GM19240 (cell line): Measurements from ENCODE around the gene SULT6B1.

ENCODE experiments used
- DNase-seq: peaks from one replicate; pipeline ENCODE4 v3.0.0; 2011; ENCODE audit warnings: low spot score; ENCODE audit not compliant: insufficient read length

SULT6B1 gene

DNA sequence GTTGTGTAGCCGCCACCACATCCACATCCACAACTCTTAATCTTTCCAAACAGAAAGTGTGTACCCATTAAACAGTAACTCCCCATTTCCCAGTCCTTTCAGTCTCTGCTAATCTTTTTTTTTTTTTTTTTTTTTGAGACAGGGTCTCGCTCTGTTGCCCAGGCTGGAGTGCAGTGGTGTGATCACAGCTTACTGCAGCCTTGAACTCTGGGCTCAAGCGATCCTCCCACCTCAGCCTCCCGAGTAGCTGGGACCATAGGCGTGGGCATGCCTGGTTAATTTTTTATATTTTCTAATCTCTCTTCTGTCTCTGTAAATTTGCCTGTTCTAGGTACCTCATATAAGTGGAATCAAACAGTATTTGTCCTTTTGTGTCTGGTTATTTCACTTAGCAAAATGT lies 35.2 kb downstream of the SULT6B1 start:
- DNase-seq, result no peak

DNA sequence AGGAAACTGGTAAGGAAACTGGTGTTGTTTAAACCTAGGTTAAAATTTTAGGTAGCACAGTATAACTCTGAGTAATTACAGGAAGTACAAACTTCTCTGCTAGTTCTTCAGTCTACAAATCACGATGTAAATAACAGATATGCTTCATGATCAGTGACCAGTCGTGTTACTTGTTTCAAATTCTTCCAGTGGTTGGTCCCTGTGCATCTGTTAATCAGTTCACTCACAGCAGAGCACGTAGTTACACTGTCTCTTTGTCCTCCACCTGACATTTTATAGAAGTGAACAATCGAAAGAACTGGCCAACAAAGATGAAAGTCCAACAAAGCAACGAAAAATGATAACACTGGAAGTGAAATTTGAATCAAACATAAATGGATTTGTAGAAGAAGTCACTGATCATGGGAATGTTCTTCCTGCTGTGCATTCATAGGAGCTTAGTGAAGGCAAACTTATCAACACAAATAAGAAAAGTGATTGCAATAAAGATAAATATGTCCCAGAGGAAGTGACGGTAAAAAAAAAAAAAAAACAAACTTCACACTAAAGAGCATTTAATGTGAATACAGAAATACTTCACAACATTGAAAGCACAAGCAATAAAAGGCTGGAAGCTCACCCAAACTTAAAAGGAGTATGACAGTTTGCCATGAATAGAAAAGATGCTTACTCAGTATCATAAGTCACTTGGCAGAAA lies 38.7 kb downstream of the SULT6B1 start:
- no peak for DNase-seq

DNA sequence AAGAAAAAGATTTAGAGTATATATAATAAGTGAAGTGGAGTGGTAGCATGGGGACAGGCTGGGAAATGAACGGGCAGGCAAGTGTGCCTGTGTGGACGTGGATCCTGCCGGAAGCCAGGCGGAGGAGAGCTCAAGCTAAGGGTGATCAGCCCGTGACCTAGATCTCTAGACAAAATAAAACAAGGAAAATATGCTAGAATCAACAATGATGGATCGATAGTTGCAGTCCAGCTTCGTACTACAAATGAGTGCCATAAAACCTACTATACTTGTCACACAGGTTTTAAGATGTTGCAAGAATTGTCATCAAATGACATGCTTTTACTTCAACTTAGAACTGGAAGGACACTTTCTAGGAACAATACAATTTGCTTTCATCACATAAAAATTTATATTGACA lies 40.1 kb downstream of the SULT6B1 start:
- no peak for DNase-seq

DNA sequence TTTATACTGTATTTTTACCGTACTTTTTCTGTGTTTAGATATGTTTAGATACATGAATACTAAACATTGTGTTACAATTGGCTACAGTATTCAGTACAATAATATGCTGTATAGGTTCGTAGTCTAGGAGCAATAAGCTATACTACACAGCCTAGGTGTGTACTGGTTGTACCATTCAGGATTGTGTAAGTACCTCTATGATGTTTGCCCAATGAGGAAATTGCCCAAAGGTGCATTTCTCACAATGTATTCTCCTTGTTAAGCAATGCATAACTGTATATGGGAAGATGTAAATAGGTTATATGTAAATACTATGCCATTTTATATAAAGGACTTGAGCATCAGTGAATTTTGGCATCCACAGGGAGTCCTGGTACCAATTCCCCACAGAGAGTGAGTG lies 42.4 kb downstream of the SULT6B1 start:
- DNase-seq, result no peak

DNA sequence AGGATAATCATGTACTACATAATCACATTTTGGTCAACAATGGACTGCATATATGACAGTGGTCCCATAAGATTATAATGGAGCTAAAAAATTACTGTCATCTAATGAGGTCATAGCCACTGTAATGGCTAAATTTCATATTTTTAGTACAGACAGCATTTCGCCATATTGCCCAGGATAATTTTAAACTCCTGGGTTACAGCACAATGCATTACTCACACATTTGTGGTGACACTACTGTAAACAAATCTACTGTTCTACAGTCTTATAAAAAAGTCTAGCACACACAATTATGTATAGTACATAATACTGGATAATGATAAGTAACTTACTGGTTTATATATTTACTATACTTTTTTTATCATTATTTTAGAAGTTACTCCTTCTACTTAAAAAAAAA lies 44.5 kb downstream of the SULT6B1 start:
- no peak for DNase-seq

DNA sequence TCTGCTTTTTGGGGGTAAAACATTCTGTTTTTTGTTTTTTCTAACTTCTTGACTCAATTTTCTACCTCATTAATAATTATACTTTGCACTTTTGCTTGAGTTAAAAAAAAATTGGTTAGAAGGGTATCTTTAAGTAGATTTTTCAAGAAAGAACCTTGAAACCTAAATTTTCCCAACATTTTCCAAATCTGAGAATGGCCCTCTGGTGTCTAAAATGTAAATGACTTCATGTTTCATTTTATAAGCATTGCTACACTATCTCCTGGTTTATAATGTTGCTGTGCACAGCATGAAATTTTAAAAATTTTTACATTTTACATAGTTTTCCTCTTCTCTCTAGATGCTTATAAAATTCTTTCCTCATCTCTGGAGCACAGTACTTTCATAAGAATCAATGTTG lies 45.9 kb downstream of the SULT6B1 start:
- DNase-seq, result no peak

DNA sequence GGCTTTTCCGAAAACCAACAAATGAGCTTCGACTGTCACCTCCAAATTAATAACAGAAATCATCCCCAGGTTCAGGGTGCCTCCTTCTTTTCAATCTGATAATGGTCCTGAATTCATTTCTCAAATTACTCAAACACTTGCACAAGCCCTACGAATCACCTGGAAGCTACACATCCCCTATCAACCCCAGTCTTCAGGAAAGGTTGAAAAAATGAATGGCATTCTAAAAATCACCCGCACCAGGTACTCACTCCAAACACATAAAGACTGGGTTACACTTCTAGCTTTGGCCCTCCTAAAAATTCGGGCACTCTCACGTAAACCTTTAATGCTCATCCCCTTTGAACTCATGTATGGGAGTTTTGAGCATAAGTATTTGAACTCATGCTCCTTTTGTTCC lies 55.6 kb downstream of the SULT6B1 start:
- no peak for DNase-seq

DNA sequence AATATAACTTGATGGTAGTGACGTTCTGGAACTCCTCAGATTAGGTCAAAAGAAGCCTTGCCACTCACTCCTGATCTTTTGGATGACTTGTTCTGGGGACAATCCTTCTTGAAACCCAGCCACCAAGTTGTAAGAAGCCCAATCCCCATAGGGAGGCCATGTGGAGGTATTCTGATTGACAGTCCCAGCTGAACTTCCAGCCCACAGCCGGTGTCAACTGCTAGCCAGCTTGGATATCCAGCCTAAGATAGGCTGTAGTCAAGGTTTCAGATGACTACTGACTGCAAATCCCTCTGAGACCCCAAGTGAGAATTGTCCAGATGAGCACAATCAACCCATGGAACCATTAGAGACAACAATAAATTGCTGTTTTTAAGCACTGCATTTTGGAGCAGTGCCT lies 63.1 kb downstream of the SULT6B1 start:
- no peak for DNase-seq

DNA sequence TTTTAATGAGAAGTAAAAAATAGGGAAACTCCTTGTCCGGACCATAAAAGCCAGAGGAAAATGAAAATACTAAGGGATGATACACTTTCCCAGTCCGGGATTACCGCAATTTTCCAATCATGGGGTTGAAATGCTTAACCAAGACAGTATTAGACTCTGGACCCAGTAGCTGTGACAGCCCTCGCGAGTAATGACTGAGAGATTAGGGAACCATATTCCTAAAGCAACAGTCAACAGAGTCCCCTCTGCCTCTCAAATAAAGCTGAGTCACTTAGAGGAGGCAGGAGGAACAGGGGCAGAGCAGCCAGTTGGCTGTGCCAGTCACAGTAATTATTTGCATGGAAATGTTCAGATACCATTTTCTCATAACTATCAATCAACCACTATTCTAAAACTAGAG lies 69.3 kb downstream of the SULT6B1 start:
- no peak for DNase-seq
